ENCODE data around the gene TRIM56.
"Not testable (repeated sequence)": the region's sequence is repeated elsewhere in the genome, so short reads cannot be mapped to it uniquely, and the experiment has no call there.

Gene TRIM56

DNA sequence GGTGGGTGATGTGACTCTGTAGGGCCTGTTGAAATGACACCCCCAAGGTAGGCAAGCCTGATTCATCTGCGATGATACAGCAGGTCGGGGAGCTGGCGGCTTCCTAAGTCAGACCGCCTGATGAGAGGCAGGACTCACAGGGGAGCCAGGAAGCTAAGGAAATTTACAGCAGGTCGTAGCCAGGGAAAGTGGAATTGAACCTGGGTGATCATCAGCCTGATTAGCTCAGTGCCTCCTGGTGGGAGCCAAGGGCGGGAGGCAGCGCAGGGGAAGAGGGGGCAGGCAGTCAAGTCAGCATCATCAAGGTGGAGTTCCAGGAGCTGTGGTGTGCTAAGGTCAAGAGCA lies 18.5 kb upstream of the TRIM56 start:
- TF ChIP-seq POLR2AphosphoS5 (IDR thresholded peaks at IDR 0.05; ENCODE audit: borderline replicate concordance, low read depth, low read length), result no peak
- TF ChIP-seq EZH2 (IDR thresholded peaks at IDR 0.05), result no peak
- no peak for TF ChIP-seq FOXP2 (optimal IDR thresholded peaks at IDR 0.05; ENCODE audit: control extremely low read depth, extremely low read length, insufficient read depth)
- Histone ChIP-seq H3K36me3 (ENCODE audit: insufficient read depth, low read length) (no peaks in the 10 kb centered on the region), H3K9ac (ENCODE audit: insufficient read length) (no peak overlapping the region), H3K9me3 (ENCODE audit: low read depth, low read length) (no peaks in the 10 kb centered on the region), H3K4me3 (no peak overlapping the region), H3K27ac (no peak overlapping the region)
- DNase-seq (ENCODE audit: low read depth, low spot score), result no peak

DNA sequence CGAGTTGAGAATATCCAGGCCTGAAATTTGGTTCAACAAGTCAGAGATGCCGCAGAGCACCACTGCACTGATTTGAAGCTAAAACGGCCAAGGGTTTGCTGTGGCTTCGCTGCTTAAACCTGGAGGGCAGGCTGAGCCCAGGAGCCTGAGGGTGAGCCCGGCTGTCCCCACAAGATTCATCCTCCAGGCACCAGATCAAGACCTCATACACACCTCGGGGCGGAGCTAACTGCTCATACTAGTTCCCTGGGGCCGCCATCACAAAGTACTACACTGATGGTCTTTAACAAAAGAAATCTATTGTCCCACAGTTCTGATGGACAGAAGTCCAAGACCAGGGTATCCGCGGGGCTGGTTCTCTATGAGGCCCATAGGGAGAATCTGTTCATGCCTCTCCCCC lies 16.9 kb upstream of the TRIM56 start:
- no peak overlapping the region for H3K27ac ChIP-seq
- TF ChIP-seq POLR2AphosphoS5 (IDR thresholded peaks at IDR 0.05; ENCODE audit: borderline replicate concordance, low read depth, low read length) (no peak), EZH2 (IDR thresholded peaks at IDR 0.05) (no peak), FOXP2 (optimal IDR thresholded peaks at IDR 0.05; ENCODE audit: control extremely low read depth, extremely low read length, insufficient read depth) (no peak)
- H3K4me3 ChIP-seq, result no peak overlapping the region
- no peaks in the 10 kb centered on the region for H3K9me3 ChIP-seq (ENCODE audit: low read depth, low read length)
- no peaks in the 10 kb centered on the region for H3K36me3 ChIP-seq (ENCODE audit: insufficient read depth, low read length)
- no peak overlapping the region for H3K9ac ChIP-seq (ENCODE audit: insufficient read length)
- DNase-seq (ENCODE audit: low read depth, low spot score), result no peak

DNA sequence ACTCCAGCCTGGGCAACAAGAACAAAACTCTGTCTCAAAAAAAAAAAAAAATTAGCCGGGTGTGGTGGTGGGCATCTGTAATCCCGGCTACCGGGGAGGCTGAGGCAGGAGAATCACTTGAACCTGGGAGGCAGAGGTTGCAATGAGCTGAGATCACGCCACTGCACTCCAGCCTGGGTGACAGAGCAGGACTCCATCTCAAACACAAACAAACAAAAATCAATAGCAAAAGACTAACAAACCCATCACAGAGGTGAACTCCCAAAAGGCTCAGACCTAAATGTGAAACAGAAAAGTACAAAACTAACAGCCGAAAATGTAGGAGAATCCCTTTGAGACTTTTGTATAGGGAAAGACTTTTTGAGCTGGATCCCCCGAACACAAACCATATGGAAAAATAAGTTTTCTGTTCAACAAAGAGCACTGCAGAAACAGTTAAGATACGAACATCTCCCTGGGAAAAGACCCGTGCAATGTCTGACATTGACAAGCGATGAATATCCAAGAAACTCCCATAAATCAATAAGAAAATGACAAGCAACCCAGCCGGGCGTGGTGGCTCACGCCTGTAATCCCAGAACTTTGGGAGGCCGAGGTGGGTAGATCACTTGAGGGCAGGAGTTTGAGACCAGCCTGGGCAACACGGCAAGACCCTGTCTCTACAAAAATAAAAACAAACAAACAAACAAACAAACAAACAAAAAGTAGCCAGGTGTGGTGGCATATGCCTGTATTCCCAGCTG lies 13.7 kb upstream of the TRIM56 start:
- not testable (repeated sequence) for H3K4me3 ChIP-seq; H3K36me3 ChIP-seq (ENCODE audit: insufficient read depth, low read length); H3K9ac ChIP-seq (ENCODE audit: insufficient read length); DNase-seq (ENCODE audit: low read depth, low spot score); H3K27ac ChIP-seq; H3K9me3 ChIP-seq (ENCODE audit: low read depth, low read length)

DNA sequence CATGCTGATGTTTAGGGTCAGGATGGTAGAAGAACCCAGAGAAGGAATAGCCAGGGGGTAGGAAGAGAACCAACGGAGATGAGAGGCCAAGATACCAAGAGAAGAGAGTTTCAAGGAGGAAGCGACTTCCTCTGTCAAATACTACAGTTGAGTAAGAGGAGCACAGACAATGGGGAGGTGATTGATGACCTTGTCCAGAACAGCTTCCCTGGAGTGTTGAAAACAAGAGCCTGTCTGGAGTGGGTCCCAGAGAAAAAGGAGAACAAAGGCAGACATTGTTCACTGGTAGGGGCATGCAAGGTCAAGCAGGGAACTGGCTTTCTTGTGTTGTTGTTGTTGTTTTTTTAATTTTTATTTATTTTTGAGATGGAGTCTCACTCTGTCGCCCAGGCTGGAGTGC lies 9.6 kb upstream of the TRIM56 start:
- H3K9ac ChIP-seq (ENCODE audit: insufficient read length), result no peak overlapping the region
- no peak overlapping the region for H3K27ac ChIP-seq
- no peak for DNase-seq (ENCODE audit: low read depth, low spot score)
- H3K9me3 ChIP-seq (ENCODE audit: low read depth, low read length), result no peaks in the 10 kb centered on the region
- TF ChIP-seq POLR2AphosphoS5 (IDR thresholded peaks at IDR 0.05; ENCODE audit: borderline replicate concordance, low read depth, low read length) (no peak), EZH2 (IDR thresholded peaks at IDR 0.05) (no peak), FOXP2 (optimal IDR thresholded peaks at IDR 0.05; ENCODE audit: control extremely low read depth, extremely low read length, insufficient read depth) (no peak)
- H3K4me3 ChIP-seq, result no peak overlapping the region
- H3K36me3 ChIP-seq (ENCODE audit: insufficient read depth, low read length), result no peaks in the 10 kb centered on the region

DNA sequence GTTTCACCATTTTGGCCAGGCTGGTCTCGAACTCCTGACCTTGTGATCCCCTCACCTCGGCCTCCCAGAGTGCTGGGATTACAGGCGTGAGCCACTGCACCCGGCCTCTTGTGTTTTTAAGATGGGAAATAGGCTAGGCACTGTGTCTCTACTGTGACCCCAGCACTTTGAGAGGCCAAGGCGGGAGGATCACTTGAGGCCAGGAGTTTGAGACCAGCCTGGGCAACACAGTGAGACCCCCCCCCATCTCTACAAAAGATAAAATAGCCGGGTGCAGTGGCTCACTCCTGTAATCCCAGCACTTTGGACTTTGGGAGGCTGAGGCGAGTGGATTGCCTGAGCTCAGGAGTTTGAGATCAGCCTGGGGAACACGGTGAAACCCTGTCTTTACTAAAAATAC lies 9.1 kb upstream of the TRIM56 start:
- not testable (repeated sequence) for H3K27ac ChIP-seq; H3K4me3 ChIP-seq; H3K36me3 ChIP-seq (ENCODE audit: insufficient read depth, low read length); DNase-seq (ENCODE audit: low read depth, low spot score); H3K9me3 ChIP-seq (ENCODE audit: low read depth, low read length); H3K9ac ChIP-seq (ENCODE audit: insufficient read length)

DNA sequence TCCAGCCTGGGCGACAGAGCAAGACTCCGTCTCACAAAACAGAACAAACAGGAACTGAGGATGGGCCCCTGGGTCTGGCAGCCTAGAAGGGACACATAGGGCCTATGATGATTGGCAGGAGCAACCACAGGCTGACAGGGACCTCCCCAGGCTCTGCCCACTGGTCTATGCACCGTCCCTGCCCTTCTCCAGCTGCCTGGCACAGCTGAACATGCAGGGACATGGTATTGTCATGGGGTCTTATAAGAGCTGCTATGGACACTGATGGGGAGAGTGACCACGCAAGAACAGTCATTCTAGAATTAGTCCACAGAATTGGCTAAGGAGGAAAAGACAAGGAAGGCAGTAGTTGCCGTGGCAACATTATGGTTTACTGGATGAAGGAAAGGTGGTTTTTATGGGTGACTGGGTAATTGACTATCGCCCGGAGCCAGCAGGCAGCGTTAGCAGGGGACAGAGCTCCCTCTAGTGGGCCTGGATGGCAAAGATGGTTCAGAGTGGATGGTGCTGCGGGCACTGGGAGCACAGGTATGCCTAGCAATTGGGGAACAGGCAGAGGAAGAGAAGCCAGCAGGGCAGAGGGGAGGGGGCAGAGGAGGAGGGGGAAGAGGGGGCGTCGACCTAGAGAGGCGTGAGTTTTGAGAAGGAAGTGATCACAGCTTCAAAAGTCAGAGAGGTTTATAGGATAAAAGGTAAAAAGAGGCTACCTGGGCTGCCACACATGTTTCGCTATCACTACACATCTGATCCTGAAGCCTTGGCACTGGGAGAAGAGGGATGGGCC lies 7.8 kb upstream of the TRIM56 start:
- Histone ChIP-seq H3K4me3 (no peak overlapping the region), H3K9me3 (ENCODE audit: low read depth, low read length) (no peaks in the 10 kb centered on the region), H3K9ac (ENCODE audit: insufficient read length) (no peak overlapping the region), H3K36me3 (ENCODE audit: insufficient read depth, low read length) (no peaks in the 10 kb centered on the region), H3K27ac (no peak overlapping the region)
- TF ChIP-seq EZH2 (IDR thresholded peaks at IDR 0.05) (no peak), POLR2AphosphoS5 (IDR thresholded peaks at IDR 0.05; ENCODE audit: borderline replicate concordance, low read depth, low read length) (no peak), FOXP2 (optimal IDR thresholded peaks at IDR 0.05; ENCODE audit: control extremely low read depth, extremely low read length, insufficient read depth) (no peak)
- DNase-seq (ENCODE audit: low read depth, low spot score), result peak; percentile 26

DNA sequence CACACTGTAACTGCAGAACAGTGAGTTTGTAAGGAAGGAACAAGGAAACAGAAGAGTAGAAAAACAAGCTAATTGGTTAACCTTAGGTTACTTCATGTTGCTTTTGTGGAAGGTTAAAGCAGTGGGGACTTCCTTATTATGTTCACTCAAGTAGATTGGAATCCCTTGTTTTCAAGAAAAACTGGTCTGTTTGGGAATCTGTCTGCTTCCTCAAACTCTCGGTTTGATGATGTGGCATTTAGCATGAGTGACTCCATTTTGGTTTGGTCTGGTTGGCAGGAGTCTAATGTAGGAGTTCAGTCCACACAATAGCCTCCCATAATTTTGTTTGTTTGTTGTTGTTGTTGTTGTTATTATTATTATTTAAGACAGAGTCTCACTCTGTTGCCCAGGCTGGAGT lies 3.8 kb upstream of the TRIM56 start:
- Histone ChIP-seq H3K36me3 (ENCODE audit: insufficient read depth, low read length) (no peaks in the 10 kb centered on the region), H3K27ac (no peak overlapping the region), H3K9me3 (ENCODE audit: low read depth, low read length) (no peaks in the 10 kb centered on the region), H3K4me3 (no peak overlapping the region), H3K9ac (ENCODE audit: insufficient read length) (no peak overlapping the region)
- no peak for DNase-seq (ENCODE audit: low read depth, low spot score)
- no peak for TF ChIP-seq POLR2AphosphoS5 (IDR thresholded peaks at IDR 0.05; ENCODE audit: borderline replicate concordance, low read depth, low read length)
- no peak for TF ChIP-seq EZH2 (IDR thresholded peaks at IDR 0.05)

DNA sequence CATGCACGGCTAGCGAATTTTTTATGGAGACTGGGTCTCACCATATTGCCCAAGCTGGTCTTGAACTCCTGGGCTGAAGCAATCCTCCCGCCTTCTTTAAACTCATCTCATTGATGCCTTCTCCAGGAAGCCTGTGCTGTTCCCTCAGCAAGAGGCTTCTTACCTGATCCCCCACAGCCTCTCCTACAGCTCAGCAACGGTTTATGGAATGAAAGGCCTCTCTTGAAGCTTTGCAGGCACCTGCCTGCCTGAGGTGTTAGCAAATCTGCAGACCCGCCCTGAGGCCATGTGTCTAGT lies 468 bp upstream of the TRIM56 start:
- Histone ChIP-seq H3K9ac (ENCODE audit: insufficient read length) (peak overlapping the region; percentile 85), H3K27ac (no peak overlapping the region; the same call in 1 of the 2 replicates), H3K36me3 (ENCODE audit: insufficient read depth, low read length) (no peaks in the 10 kb centered on the region; the same call in 1 of the 2 replicates), H3K9me3 (ENCODE audit: low read depth, low read length) (no peaks in the 10 kb centered on the region), H3K4me3 (peak overlapping the region; percentile 87)
- TF ChIP-seq POLR2AphosphoS5 (IDR thresholded peaks at IDR 0.05; ENCODE audit: borderline replicate concordance, low read depth, low read length) (no peak), FOXP2 (optimal IDR thresholded peaks at IDR 0.05; ENCODE audit: control extremely low read depth, extremely low read length, insufficient read depth) (no peak), EZH2 (IDR thresholded peaks at IDR 0.05) (no peak)
- DNase-seq (ENCODE audit: low read depth, low spot score), result no peak
